HEK293 (cell line): ENCODE data around the gene INPP4B.
"Not testable (repeated sequence)": the region's sequence is repeated elsewhere in the genome, so short reads cannot be mapped to it uniquely, and the experiment has no call there.

Experiments
- CTCF ChIA-PET: fragments of 350-600 bp; formaldehyde crosslinking; extraction: SDS; loops from one replicate; lab custom pipeline; 2021; ENCODE audit warnings: antibody characterized with exemption; lab: Yijun Ruan, JAX
- POLR2A ChIA-PET: fragments of 300-600 bp; formaldehyde crosslinking; extraction: SDS; loops from one replicate; lab custom pipeline; 2020; ENCODE audit warnings: antibody characterized with exemption, inconsistent platforms; lab: Yijun Ruan, JAX
- H3K27ac ChIP-seq: fragments of 200-500 bp; sonication (Bioruptor generic); 2 replicates; pipeline ENCODE4 v1.5.1; 2014; ENCODE audit warnings: low read depth, low read length, control low read depth, inconsistent platforms; ENCODE audit errors: extremely low read depth
- H3K36me3 ChIP-seq, 2 experiments: fragments of 200-500 bp in 1 of 2; sonication (Bioruptor generic) in 1 of 2; 1 replicate in 1 of 2; 2 replicates in 1 of 2; pipeline ENCODE4 v1.5.1; 2014 to 2017; ENCODE audit warnings: inconsistent platforms in 2 of 2, low read length in 2 of 2; ENCODE audit not compliant: control insufficient read depth in 2 of 2, insufficient read depth in 1 of 2
- H3K4me1 ChIP-seq: fragments of 200-500 bp; sonication (Bioruptor generic); 2 replicates; pipeline ENCODE4 v1.5.1; 2014; ENCODE audit warnings: mild to moderate bottlenecking, low read length, inconsistent platforms; ENCODE audit not compliant: control insufficient read depth, insufficient read depth
- H3K4me3 ChIP-seq: 2 replicates; pipeline ENCODE4 v1.5.1; 2011; ENCODE audit warnings: low read depth, mild to moderate bottlenecking, control low read depth, low read length, moderate library complexity
- H3K9me3 ChIP-seq: fragments of 200-500 bp; sonication (Bioruptor generic); 2 replicates; pipeline ENCODE4 v1.5.1; 2014; ENCODE audit warnings: low read depth, low read length, inconsistent platforms; ENCODE audit not compliant: control insufficient read depth, insufficient read depth
- BCL11A ChIP-seq: fragments of 450-650 bp; formaldehyde crosslinking; IDR thresholded peaks from 2 replicates; pipeline ENCODE4 v1.5.1; 2016; ENCODE audit warnings: low read depth, missing biosample characterization, missing genetic modification characterization
- EGR2 ChIP-seq: fragments of 450-650 bp; formaldehyde crosslinking; IDR thresholded peaks from 2 replicates; pipeline ENCODE4 v1.5.1; 2016; ENCODE audit warnings: low read depth, missing biosample characterization, missing genetic modification characterization
- FEZF1 ChIP-seq: fragments of 450-650 bp; formaldehyde crosslinking; IDR thresholded peaks from 2 replicates; pipeline ENCODE4 v1.5.1; 2016; ENCODE audit warnings: missing biosample characterization, missing genetic modification characterization
- GLI2 ChIP-seq: fragments of 450-650 bp; formaldehyde crosslinking; IDR thresholded peaks from 2 replicates; pipeline ENCODE4; 2017; ENCODE audit warnings: missing biosample characterization, missing genetic modification characterization, low read depth, borderline replicate concordance
- KLF1 ChIP-seq: fragments of 450-650 bp; formaldehyde crosslinking; IDR thresholded peaks from 2 replicates; pipeline ENCODE4 v1.5.1; 2016; ENCODE audit warnings: missing biosample characterization, missing genetic modification characterization
- SP7 ChIP-seq: fragments of 450-650 bp; formaldehyde crosslinking; IDR thresholded peaks from 2 replicates; pipeline ENCODE4 v1.5.1; 2016; ENCODE audit warnings: missing biosample characterization, missing genetic modification characterization
- ZBTB1 ChIP-seq: fragments of 450-650 bp; formaldehyde crosslinking; IDR thresholded peaks from 2 replicates; pipeline ENCODE4 v1.5.1; 2016; ENCODE audit warnings: missing biosample characterization, missing genetic modification characterization
- ZNF24 ChIP-seq: fragments of 450-650 bp; formaldehyde crosslinking; IDR thresholded peaks from 2 replicates; pipeline ENCODE4 v1.5.1; 2016; ENCODE audit warnings: missing biosample characterization, missing genetic modification characterization
- ZNF280D ChIP-seq: fragments of 450-650 bp; formaldehyde crosslinking; IDR thresholded peaks from 2 replicates; pipeline ENCODE4 v1.5.1; 2016; ENCODE audit warnings: missing biosample characterization, missing genetic modification characterization
- ZNF311 ChIP-seq: fragments of 450-650 bp; formaldehyde crosslinking; IDR thresholded peaks from 2 replicates; pipeline ENCODE4 v1.5.1; 2017; ENCODE audit warnings: missing biosample characterization, missing genetic modification characterization, borderline replicate concordance
- ZNF362 ChIP-seq: fragments of 450-650 bp; formaldehyde crosslinking; IDR thresholded peaks from 2 replicates; pipeline ENCODE4 v1.5.1; 2016; ENCODE audit warnings: missing biosample characterization, missing genetic modification characterization
- ZNF473 ChIP-seq: fragments of 450-650 bp; formaldehyde crosslinking; IDR thresholded peaks from 2 replicates; pipeline ENCODE4 v1.5.1; 2017; ENCODE audit warnings: missing biosample characterization, missing genetic modification characterization
- ZNF571 ChIP-seq: fragments of 450-650 bp; formaldehyde crosslinking; IDR thresholded peaks from 2 replicates; pipeline ENCODE4 v1.5.0; 2017; ENCODE audit warnings: missing biosample characterization, missing genetic modification characterization
- ZNF610 ChIP-seq: fragments of 450-650 bp; formaldehyde crosslinking; IDR thresholded peaks from 2 replicates; pipeline ENCODE4 v1.5.1; 2016; ENCODE audit warnings: missing biosample characterization, missing genetic modification characterization, borderline replicate concordance
- ZNF677 ChIP-seq: fragments of 450-650 bp; IDR thresholded peaks from 2 replicates; pipeline ENCODE4 v1.5.0; 2018; ENCODE audit warnings: missing biosample characterization, mild to moderate bottlenecking, missing genetic modification characterization, moderate library complexity
- TF ChIP-seq, protein P1 (sequence below): fragments of 450-650 bp; formaldehyde crosslinking; IDR thresholded peaks from 2 replicates; pipeline ENCODE4 v1.5.1; 2016; ENCODE audit warnings: missing biosample characterization, missing genetic modification characterization
- TF ChIP-seq, protein P2 (sequence below): fragments of 450-650 bp; formaldehyde crosslinking; IDR thresholded peaks from 2 replicates; pipeline ENCODE4 v1.5.1; 2016; ENCODE audit warnings: missing biosample characterization, missing genetic modification characterization
- TF ChIP-seq, protein P3 (sequence below): fragments of 450-650 bp; formaldehyde crosslinking; IDR thresholded peaks from 2 replicates; pipeline ENCODE4 v1.5.1; 2016; ENCODE audit warnings: missing biosample characterization, missing genetic modification characterization
- TF ChIP-seq, protein P4 (sequence below): IDR thresholded peaks from 2 replicates; pipeline ENCODE4 v1.6.1; 2011; ENCODE audit warnings: mild to moderate bottlenecking, low read depth, low read length, borderline replicate concordance
- TF ChIP-seq, protein P5 (sequence below): fragments of 450-650 bp; formaldehyde crosslinking; IDR thresholded peaks from 2 replicates; pipeline ENCODE4 v1.5.1; 2016; ENCODE audit warnings: missing biosample characterization, missing genetic modification characterization

INPP4B gene

DNA sequence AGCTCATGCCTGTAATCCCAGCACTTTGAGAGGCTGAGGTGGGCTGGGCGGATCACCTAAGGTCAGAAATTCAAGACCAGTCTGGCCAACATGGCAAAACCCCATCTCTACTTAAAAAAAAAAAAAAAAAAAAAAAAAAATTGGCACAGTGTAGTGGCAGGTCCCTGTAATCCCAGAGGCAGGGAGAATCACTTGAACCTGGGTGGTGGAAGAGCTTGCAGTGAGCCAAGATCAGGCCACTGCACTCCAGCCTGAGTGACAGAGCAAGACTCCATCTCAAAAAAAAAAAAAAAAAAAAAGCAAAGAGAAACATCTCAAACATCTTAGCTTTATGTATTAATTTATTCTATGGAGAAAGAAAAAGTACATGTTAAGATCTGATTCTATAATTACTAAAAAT, 201.5 kb downstream of the INPP4B start:
- H3K4me1 ChIP-seq, H3K27ac ChIP-seq, H3K4me3 ChIP-seq, CTCF ChIA-PET, H3K36me3 ChIP-seq, POLR2A ChIA-PET, H3K9me3 ChIP-seq: not testable (repeated sequence)

GRCh38 chr4:142637614-142638013, 208.5 kb downstream of the INPP4B start:
- Histone ChIP-seq H3K4me3 (no peak overlapping the region), H3K9me3 (no peaks in the 10 kb centered on the region), H3K27ac (no peak overlapping the region), H3K36me3 (no peaks in the 10 kb centered on the region), H3K4me1 (no peaks in the 10 kb centered on the region)
- ChIA-PET POLR2A (no interaction called here), CTCF (no interaction called here)
- TF ChIP-seq, protein P1, sequence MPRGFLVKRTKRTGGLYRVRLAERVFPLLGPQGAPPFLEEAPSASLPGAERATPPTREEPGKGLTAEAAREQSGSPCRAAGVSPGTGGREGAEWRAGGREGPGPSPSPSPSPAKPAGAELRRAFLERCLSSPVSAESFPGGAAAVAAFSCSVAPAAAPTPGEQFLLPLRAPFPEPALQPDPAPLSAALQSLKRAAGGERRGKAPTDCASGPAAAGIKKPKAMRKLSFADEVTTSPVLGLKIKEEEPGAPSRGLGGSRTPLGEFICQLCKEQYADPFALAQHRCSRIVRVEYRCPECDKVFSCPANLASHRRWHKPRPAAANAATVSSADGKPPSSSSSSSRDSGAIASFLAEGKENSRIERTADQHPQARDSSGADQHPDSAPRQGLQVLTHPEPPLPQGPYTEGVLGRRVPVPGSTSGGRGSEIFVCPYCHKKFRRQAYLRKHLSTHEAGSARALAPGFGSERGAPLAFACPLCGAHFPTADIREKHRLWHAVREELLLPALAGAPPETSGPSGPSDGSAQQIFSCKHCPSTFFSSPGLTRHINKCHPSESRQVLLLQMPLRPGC (tag by site-specific recombination) = no peak
- TF ChIP-seq, protein P2, sequence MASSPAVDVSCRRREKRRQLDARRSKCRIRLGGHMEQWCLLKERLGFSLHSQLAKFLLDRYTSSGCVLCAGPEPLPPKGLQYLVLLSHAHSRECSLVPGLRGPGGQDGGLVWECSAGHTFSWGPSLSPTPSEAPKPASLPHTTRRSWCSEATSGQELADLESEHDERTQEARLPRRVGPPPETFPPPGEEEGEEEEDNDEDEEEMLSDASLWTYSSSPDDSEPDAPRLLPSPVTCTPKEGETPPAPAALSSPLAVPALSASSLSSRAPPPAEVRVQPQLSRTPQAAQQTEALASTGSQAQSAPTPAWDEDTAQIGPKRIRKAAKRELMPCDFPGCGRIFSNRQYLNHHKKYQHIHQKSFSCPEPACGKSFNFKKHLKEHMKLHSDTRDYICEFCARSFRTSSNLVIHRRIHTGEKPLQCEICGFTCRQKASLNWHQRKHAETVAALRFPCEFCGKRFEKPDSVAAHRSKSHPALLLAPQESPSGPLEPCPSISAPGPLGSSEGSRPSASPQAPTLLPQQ (tag by site-specific recombination) = no peak
- TF ChIP-seq BCL11A (tag by site-specific recombination) (no peak), ZNF280D (tag by site-specific recombination) (no peak), ZNF362 (no peak), ZBTB1 (tag by site-specific recombination) (no peak), FEZF1 (tag by site-specific recombination) (no peak), ZNF677 (tag by site-specific recombination) (no peak), GLI2 (tag by site-specific recombination) (no peak), SP7 (tag by site-specific recombination) (no peak), KLF1 (tag by site-specific recombination) (no peak), ZNF24 (tag by site-specific recombination) (no peak), ZNF610 (tag by site-specific recombination) (no peak), ZNF571 (no peak), ZNF311 (tag by site-specific recombination) (no peak), EGR2 (tag by site-specific recombination) (no peak), ZNF473 (no peak)
- TF ChIP-seq, protein P3, sequence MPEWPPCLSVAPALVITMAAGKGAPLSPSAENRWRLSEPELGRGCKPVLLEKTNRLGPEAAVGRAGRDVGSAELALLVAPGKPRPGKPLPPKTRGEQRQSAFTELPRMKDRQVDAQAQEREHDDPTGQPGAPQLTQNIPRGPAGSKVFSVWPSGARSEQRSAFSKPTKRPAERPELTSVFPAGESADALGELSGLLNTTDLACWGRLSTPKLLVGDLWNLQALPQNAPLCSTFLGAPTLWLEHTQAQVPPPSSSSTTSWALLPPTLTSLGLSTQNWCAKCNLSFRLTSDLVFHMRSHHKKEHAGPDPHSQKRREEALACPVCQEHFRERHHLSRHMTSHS (tag by site-specific recombination) = no peak
- TF ChIP-seq, protein P4, sequence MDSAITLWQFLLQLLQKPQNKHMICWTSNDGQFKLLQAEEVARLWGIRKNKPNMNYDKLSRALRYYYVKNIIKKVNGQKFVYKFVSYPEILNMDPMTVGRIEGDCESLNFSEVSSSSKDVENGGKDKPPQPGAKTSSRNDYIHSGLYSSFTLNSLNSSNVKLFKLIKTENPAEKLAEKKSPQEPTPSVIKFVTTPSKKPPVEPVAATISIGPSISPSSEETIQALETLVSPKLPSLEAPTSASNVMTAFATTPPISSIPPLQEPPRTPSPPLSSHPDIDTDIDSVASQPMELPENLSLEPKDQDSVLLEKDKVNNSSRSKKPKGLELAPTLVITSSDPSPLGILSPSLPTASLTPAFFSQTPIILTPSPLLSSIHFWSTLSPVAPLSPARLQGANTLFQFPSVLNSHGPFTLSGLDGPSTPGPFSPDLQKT = no peak
- TF ChIP-seq, protein P5, sequence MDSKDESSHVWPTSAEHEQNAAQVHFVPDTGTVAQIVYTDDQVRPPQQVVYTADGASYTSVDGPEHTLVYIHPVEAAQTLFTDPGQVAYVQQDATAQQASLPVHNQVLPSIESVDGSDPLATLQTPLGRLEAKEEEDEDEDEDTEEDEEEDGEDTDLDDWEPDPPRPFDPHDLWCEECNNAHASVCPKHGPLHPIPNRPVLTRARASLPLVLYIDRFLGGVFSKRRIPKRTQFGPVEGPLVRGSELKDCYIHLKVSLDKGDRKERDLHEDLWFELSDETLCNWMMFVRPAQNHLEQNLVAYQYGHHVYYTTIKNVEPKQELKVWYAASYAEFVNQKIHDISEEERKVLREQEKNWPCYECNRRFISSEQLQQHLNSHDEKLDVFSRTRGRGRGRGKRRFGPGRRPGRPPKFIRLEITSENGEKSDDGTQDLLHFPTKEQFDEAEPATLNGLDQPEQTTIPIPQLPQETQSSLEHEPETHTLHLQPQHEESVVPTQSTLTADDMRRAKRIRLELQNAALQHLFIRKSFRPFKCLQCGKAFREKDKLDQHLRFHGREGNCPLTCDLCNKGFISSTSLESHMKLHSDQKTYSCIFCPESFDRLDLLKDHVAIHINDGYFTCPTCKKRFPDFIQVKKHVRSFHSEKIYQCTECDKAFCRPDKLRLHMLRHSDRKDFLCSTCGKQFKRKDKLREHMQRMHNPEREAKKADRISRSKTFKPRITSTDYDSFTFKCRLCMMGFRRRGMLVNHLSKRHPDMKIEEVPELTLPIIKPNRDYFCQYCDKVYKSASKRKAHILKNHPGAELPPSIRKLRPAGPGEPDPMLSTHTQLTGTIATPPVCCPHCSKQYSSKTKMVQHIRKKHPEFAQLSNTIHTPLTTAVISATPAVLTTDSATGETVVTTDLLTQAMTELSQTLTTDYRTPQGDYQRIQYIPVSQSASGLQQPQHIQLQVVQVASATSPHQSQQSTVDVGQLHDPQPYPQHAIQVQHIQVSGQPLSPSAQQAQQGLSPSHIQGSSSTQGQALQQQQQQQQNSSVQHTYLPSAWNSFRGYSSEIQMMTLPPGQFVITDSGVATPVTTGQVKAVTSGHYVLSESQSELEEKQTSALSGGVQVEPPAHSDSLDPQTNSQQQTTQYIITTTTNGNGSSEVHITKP (tag by site-specific recombination) = no peak
